T-helper 2 cell treated with Interferon-gamma antibody and Interleukin-4, amounts not matched to agents 5 μg/mL and 100 μg/mL, for 36 hours (primary cell): Measurements from ENCODE around the gene SLC39A11.
"Not testable (repeated sequence)": the region's sequence is repeated elsewhere in the genome, so short reads cannot be mapped to it uniquely, and the experiment has no call there.

ENCODE experiments used
- DNase-seq: peaks from one replicate; pipeline ENCODE4 v3.0.0; 2021; ENCODE audit warnings: low spot score
- H3K27ac Mint-ChIP-seq: one replicate; pipeline ENCODE4 v1.8.0; 2021; ENCODE audit warnings: mild to moderate bottlenecking, mixed read lengths
- H3K27me3 Mint-ChIP-seq: one replicate; pipeline ENCODE4 v1.8.0; 2021; ENCODE audit warnings: low read depth, mixed read lengths
- H3K36me3 Mint-ChIP-seq: one replicate; pipeline ENCODE4 v1.8.0; 2021; ENCODE audit warnings: low read depth, mixed read lengths
- H3K4me1 Mint-ChIP-seq: one replicate; pipeline ENCODE4 v1.8.0; 2021; ENCODE audit warnings: low read depth, mixed read lengths
- H3K4me3 Mint-ChIP-seq: one replicate; pipeline ENCODE4 v1.8.0; 2022; ENCODE audit warnings: mild to moderate bottlenecking, moderate library complexity, mixed read lengths
- H3K9me3 Mint-ChIP-seq: one replicate; pipeline ENCODE4 v1.8.0; 2021; ENCODE audit warnings: mixed read lengths

Gene SLC39A11

GRCh38 chr17:72797142-72797541, 295.3 kb downstream of the SLC39A11 start:
- H3K27ac Mint-ChIP-seq, result no peak overlapping the region

GRCh38 chr17:72795941-72796340, 296.5 kb downstream of the SLC39A11 start:
- peaks cover 12% of the 10 kb centered on the region for H3K36me3 Mint-ChIP-seq

More at GRCh38 chr17:72797142-72797541, 295.3 kb downstream of the SLC39A11 start:
- no peaks in the 10 kb centered on the region for H3K27me3 Mint-ChIP-seq
- H3K4me1 Mint-ChIP-seq, result no peaks in the 10 kb centered on the region
- H3K36me3 Mint-ChIP-seq, result peaks cover 8% of the 10 kb centered on the region
- DNase-seq, result no peak
- peaks cover 52% of the 10 kb centered on the region for H3K9me3 Mint-ChIP-seq
- no peak overlapping the region for H3K4me3 Mint-ChIP-seq

GRCh38 chr17:72794152-72794551, 298.3 kb downstream of the SLC39A11 start:
- no peak for DNase-seq
- Mint-ChIP-seq H3K27me3 (no peaks in the 10 kb centered on the region), H3K36me3 (peaks cover 8% of the 10 kb centered on the region), H3K4me1 (no peaks in the 10 kb centered on the region), H3K27ac (no peak overlapping the region), H3K4me3 (no peak overlapping the region), H3K9me3 (peaks cover 48% of the 10 kb centered on the region)

More at GRCh38 chr17:72795941-72796340, 296.5 kb downstream of the SLC39A11 start:
- H3K27ac Mint-ChIP-seq, result no peak overlapping the region
- DNase-seq, result no peak
- no peaks in the 10 kb centered on the region for H3K27me3 Mint-ChIP-seq
- no peak overlapping the region for H3K4me3 Mint-ChIP-seq
- peaks cover 61% of the 10 kb centered on the region for H3K9me3 Mint-ChIP-seq
- no peaks in the 10 kb centered on the region for H3K4me1 Mint-ChIP-seq

- H3K4me1 Mint-ChIP-seq, result no peaks in the 10 kb centered on the region
- H3K27ac Mint-ChIP-seq, result no peak overlapping the region
- H3K36me3 Mint-ChIP-seq, result peaks cover 8% of the 10 kb centered on the region
- H3K9me3 Mint-ChIP-seq, result peaks cover 41% of the 10 kb centered on the region
- H3K27me3 Mint-ChIP-seq, result no peaks in the 10 kb centered on the region
- no peak for DNase-seq
- no peak overlapping the region for H3K4me3 Mint-ChIP-seq
Measured at GRCh38 chr17:72792771-72793170, 299.7 kb downstream of the SLC39A11 start.

GRCh38 chr17:72790190-72790589, 302.3 kb downstream of the SLC39A11 start:
- H3K9me3 Mint-ChIP-seq, result peaks cover 34% of the 10 kb centered on the region
- no peak overlapping the region for H3K27ac Mint-ChIP-seq
- peaks cover 7% of the 10 kb centered on the region for H3K36me3 Mint-ChIP-seq
- peaks cover 4% of the 10 kb centered on the region for H3K4me1 Mint-ChIP-seq
- H3K27me3 Mint-ChIP-seq, result no peaks in the 10 kb centered on the region
- DNase-seq, result no peak
- H3K4me3 Mint-ChIP-seq, result no peak overlapping the region

- peaks cover 4% of the 10 kb centered on the region for H3K4me1 Mint-ChIP-seq
- DNase-seq, result no peak
- no peaks in the 10 kb centered on the region for H3K27me3 Mint-ChIP-seq
- H3K9me3 Mint-ChIP-seq, result peaks cover 29% of the 10 kb centered on the region
- peaks cover 4% of the 10 kb centered on the region for H3K36me3 Mint-ChIP-seq
- H3K27ac Mint-ChIP-seq, result no peak overlapping the region
- no peak overlapping the region for H3K4me3 Mint-ChIP-seq
Measured at GRCh38 chr17:72789711-72790110, 302.8 kb downstream of the SLC39A11 start.

GRCh38 chr17:72788950-72789585, 303.4 kb downstream of the SLC39A11 start:
- no peak overlapping the region for H3K4me3 Mint-ChIP-seq

GRCh38 chr17:72786209-72786608, 306.3 kb downstream of the SLC39A11 start:
- no peak overlapping the region for H3K4me3 Mint-ChIP-seq
- H3K9me3 Mint-ChIP-seq, result peaks cover under 1% of the 10 kb centered on the region
- H3K36me3 Mint-ChIP-seq, result no peaks in the 10 kb centered on the region
- H3K27ac Mint-ChIP-seq, result no peak overlapping the region
- H3K27me3 Mint-ChIP-seq, result no peaks in the 10 kb centered on the region
- no peak for DNase-seq
- H3K4me1 Mint-ChIP-seq, result peaks cover 4% of the 10 kb centered on the region

More at GRCh38 chr17:72788950-72789585, 303.4 kb downstream of the SLC39A11 start:
- peaks cover 25% of the 10 kb centered on the region for H3K9me3 Mint-ChIP-seq
- no peaks in the 10 kb centered on the region for H3K27me3 Mint-ChIP-seq
- no peak overlapping the region for H3K27ac Mint-ChIP-seq
- DNase-seq, result no peak
- H3K4me1 Mint-ChIP-seq, result peaks cover 4% of the 10 kb centered on the region
- H3K36me3 Mint-ChIP-seq, result peaks cover 4% of the 10 kb centered on the region

- Mint-ChIP-seq H3K4me1 (peaks cover 4% of the 10 kb centered on the region), H3K27ac (no peak overlapping the region), H3K9me3 (no peaks in the 10 kb centered on the region), H3K36me3 (no peaks in the 10 kb centered on the region), H3K27me3 (no peaks in the 10 kb centered on the region), H3K4me3 (no peak overlapping the region)
- DNase-seq, result no peak
Measured at GRCh38 chr17:72782985-72783701, 309.3 kb downstream of the SLC39A11 start.

- H3K27ac Mint-ChIP-seq, H3K4me3 Mint-ChIP-seq, H3K27me3 Mint-ChIP-seq, DNase-seq, H3K4me1 Mint-ChIP-seq, H3K36me3 Mint-ChIP-seq, H3K9me3 Mint-ChIP-seq: not testable (repeated sequence)
Measured at GRCh38 chr17:72782437-72782836, 310.1 kb downstream of the SLC39A11 start.

GRCh38 chr17:72778169-72779151, 314.0 kb downstream of the SLC39A11 start:
- H3K27ac Mint-ChIP-seq, result no peak overlapping the region
- DNase-seq, result no peak
- H3K4me1 Mint-ChIP-seq, result no peaks in the 10 kb centered on the region
- H3K4me3 Mint-ChIP-seq, result no peak overlapping the region
- no peaks in the 10 kb centered on the region for H3K36me3 Mint-ChIP-seq
- H3K27me3 Mint-ChIP-seq, result no peaks in the 10 kb centered on the region
- H3K9me3 Mint-ChIP-seq, result no peaks in the 10 kb centered on the region

- Mint-ChIP-seq H3K27ac (no peak overlapping the region), H3K9me3 (no peaks in the 10 kb centered on the region), H3K27me3 (no peaks in the 10 kb centered on the region), H3K36me3 (no peaks in the 10 kb centered on the region), H3K4me1 (no peaks in the 10 kb centered on the region), H3K4me3 (no peak overlapping the region)
- DNase-seq, result no peak
Measured at GRCh38 chr17:72775919-72776318, 316.6 kb downstream of the SLC39A11 start.

GRCh38 chr17:72775237-72775636, 317.3 kb downstream of the SLC39A11 start:
- DNase-seq, result no peak
- H3K4me1 Mint-ChIP-seq, result no peaks in the 10 kb centered on the region
- H3K27ac Mint-ChIP-seq, result no peak overlapping the region

GRCh38 chr17:72774236-72774635, 318.3 kb downstream of the SLC39A11 start:
- Mint-ChIP-seq H3K4me1 (no peaks in the 10 kb centered on the region), H3K4me3 (no peak overlapping the region), H3K27me3 (no peaks in the 10 kb centered on the region), H3K27ac (no peak overlapping the region), H3K9me3 (no peaks in the 10 kb centered on the region), H3K36me3 (peaks cover 3% of the 10 kb centered on the region)
- no peak for DNase-seq

More at GRCh38 chr17:72775237-72775636, 317.3 kb downstream of the SLC39A11 start:
- Mint-ChIP-seq H3K27me3 (no peaks in the 10 kb centered on the region), H3K4me3 (no peak overlapping the region), H3K9me3 (no peaks in the 10 kb centered on the region), H3K36me3 (peaks cover 2% of the 10 kb centered on the region)
